Limb (tissue), 2 donors: ENCODE measurements around the gene PHLDA2.
A peak's percentile ranks its signal among the peaks of the same experiment; 100 is the strongest.
"Not testable (repeated sequence)": the region's sequence is repeated elsewhere in the genome, so short reads cannot be mapped to it uniquely, and the experiment has no call there.

Experiments
- DNase-seq, 2 donors: peaks; one replicate each; pipeline ENCODE4 v3.0.0-alpha.2; 2016; ENCODE audit errors: extremely low spot score in 2 of 2

The PHLDA2 gene

GRCh38 chr11:2914455-2915195 is 14.6 kb downstream of the PHLDA2 start:
- DNase-seq = no peak

DNA sequence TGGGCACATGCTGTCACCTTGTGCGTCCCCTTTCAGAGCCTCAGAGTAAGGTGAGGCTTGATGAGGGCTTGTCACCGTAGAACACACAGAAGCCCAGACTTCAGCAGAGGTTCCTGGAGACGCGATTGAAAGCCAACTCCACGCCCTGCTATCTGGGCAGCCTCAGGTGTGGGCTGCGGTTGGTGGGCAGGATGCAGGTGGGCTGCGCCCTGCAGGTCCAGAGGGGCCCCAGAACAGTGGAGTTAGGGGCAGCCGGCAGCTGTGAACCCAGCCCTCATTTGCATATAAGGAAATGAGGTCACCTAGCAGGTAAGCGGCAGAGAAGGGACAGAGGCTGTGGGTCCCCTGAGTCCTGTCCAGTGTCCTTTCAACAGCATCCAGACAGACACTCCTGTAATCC is 15.4 kb downstream of the PHLDA2 start:
- DNase-seq = no peak

- no peak for DNase-seq
Observed at GRCh38 chr11:2913019-2913431, 16.2 kb downstream of the PHLDA2 start.

DNA sequence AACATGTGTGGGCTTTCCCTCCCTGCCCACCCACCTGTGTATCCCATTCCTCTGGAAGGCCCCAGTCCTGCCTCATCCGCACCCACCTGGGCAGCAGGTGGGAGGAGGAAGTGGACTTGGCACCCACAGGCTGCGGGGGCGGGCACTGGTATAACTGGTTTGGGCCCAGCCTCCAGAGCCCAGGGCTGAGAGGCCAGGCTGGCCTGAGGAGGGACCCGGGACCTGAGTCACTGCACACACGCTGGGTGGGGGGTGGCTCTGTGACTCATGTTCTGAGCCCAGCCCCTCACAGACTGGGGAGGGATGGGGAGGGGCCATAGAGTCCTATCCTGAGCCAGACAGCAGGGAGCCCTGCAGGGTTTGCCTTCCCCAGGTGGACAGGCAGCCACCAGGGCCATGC is 16.7 kb downstream of the PHLDA2 start:
- DNase-seq = no peak

DNA sequence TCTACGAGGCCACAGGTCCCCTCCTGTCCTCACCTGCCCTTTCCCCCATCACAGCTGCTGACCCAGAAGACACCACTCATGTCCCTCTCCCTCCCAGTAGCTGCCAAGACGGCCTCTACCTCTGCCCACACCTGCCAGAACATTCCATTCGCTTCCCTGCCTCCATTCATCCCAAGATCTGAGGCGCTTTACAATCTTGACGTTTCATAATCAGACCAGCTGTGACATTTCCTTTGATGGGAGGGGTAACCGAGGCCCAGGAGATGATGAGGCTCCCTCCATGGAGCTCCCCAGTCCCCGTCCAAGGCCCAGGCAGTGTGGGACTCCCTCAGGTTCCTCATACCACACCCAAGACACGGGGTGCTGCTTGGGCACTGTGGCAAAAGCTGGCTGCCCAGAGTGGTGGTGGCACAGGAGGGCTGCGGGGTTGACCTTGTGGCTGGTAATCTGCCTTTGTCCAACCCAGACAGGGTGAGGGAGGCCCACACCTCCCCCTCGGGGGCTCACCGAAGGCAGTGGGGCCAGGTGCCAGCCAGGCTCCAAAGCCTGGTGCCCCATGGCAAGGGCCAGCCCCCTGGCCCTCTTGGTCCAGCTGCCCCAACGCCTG is 17.3 kb downstream of the PHLDA2 start:
- no peak for DNase-seq

GRCh38 chr11:2911088-2911784 is 18.0 kb downstream of the PHLDA2 start:
- DNase-seq = no peak

DNA sequence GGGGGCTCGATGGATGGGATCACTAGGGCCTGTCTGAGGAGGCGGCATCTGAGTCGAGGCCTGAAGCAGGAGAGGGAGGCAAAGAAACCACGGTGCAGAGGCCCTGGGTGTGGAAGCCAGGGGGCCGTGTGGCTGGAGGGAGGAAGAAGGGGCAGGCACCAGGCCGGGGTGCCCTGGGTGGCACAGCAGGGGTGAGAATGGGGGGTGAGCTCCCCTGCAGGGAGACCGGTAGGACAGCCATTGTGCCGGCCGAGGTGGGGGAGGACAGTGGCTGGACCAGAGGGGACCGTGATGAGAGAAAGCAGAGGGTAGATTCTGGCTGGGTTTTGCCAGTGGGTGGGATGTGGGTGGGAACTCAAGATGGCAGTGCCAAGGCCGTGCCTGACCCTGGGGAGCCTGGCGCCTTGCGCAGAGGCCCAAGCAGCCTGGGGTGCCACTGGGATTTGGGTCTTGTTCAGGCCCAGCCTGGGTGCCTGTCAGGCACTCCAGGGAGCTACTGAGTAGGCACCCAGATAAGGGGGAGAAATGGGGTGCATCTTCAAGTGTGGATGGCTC is 18.7 kb downstream of the PHLDA2 start:
- no peak for DNase-seq

DNA sequence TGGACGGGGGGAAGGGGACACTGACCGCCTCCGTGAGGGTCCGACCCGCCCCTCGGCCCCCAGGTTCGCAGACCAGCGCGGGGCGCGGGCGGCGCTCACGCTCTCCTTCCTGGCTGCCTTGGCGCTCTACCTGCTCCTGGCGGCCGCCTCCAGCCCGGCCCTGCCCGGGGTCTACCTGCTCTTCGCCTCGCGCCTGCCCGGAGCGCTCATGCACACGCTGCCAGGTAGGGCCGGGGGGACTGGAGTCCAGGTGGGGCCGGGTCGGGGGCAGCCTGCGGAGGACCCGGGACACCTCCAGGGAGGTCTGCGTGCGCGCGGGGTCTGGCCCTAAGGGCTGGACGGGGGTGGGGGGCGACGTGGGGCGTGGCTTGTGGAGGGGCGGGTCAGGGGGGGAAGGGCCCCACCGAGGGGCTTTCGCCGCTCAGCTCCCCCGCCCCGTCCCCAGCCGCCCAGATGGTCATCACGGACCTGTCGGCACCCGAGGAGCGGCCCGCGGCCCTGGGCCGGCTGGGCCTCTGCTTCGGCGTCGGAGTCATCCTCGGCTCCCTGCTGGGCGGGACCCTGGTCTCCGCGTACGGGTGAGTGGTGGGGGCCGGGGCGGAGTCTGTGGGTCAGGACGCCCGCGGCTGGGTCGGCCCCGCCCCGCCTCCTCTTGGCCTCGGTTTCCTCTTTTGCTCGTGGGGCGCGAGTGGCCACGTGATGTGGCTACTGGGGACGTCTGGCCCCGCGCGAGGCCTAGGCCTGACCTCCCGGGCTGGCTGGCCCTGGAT is 19.9 kb downstream of the PHLDA2 start:
- no peak for DNase-seq

DNA sequence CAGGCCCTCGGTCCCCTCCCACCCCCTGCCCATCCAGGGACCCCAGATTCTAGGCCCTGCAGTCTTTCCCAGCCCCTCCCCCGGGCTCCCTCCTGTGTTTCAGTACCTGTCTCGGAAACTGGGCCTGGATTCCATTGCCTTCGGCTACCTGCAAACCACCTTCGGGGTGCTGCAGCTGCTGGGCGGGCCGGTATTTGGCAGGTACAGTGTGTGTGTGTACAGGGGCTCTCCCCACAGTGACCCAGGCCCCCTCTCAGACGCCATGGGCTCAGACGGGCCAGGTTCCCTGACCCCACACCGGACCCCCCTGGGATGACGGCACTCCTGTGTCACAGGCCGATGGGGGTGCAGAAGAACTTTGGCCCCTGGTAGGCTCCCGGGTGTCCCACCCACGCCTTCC is 21.1 kb downstream of the PHLDA2 start:
- no peak for DNase-seq

DNA sequence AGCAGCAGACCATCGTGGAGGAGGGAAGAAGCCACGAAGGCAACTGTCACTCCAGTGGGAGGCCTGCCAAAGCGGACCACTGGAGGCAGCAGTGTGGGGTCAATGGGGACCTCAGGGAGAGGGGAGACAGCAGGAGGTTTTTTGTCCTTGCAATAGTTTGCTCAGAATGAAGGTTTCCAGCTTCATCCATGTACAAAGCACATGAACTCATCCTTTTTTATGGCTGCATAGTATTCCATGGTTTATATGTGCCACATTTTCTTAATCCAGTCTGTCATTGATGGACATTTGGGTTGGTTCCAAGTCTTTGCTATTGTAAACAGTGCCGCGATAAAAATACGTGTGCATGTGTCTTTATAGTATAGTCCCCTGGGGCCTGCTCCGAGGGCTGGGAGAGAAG is 23.9 kb downstream of the PHLDA2 start:
- DNase-seq = not testable (repeated sequence)

DNA sequence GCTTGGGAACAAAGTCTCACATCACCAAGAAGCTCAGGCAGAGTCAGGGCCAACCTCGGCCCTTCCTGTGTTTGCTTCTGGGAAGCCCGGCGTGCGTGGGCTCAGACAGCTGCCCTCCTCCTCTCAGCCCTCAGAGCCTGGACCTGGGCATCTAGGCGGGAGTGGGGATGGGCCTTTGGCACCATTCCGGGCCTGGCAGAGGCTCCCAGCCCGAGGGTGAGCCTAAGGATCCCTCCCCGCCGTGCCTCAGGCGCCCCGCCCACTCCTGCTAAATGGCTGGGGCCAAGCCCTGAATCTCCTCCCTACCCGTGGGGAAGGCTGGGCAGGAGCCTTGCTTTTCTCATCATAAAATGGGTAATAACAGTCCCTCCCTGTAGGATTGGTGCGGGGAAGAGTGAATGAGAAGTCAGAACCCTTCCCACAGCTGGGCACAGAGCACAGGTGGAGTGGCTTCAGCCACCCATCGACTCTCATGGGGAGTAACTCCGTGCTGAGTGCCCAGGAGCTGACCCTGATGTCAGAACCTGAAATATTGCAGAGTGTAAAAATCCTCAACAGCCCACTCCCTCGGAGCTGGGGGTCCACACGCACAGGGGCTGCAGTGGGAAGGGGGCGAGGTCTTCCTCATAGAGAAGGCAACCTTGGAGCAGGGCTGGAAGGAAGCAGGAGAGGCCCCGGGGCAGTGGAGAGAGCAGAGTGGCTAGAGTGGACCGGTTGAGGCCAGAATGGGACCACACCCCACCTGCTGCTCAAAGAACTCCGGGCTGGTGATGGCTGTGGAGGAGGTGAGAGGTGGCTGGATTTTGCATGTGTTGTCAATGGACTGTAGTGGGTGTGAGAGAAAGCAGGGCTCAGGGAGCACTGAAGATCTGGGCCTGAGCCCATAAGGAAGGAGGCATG is 24.8 kb downstream of the PHLDA2 start:
- DNase-seq = no peak

DNA sequence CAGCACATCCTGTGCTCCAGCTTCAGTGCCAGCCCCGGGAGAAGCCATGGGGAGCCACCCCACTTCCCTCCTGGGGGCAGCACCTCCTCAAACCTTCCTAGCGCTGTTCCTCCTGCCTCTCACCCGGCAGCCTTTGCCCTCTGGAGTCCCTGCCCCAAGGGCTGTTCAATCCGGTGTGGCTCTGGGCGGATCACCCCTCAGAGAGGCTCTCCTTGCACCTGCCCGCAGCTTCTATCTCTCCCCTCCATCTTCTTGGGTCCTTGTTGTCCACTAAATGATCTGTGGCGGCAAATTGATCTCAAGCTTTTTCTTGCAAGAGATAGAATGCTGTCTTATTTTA is 25.6 kb downstream of the PHLDA2 start:
- no peak for DNase-seq

GRCh38 chr11:2902784-2903671 is 26.2 kb downstream of the PHLDA2 start:
- no peak for DNase-seq

DNA sequence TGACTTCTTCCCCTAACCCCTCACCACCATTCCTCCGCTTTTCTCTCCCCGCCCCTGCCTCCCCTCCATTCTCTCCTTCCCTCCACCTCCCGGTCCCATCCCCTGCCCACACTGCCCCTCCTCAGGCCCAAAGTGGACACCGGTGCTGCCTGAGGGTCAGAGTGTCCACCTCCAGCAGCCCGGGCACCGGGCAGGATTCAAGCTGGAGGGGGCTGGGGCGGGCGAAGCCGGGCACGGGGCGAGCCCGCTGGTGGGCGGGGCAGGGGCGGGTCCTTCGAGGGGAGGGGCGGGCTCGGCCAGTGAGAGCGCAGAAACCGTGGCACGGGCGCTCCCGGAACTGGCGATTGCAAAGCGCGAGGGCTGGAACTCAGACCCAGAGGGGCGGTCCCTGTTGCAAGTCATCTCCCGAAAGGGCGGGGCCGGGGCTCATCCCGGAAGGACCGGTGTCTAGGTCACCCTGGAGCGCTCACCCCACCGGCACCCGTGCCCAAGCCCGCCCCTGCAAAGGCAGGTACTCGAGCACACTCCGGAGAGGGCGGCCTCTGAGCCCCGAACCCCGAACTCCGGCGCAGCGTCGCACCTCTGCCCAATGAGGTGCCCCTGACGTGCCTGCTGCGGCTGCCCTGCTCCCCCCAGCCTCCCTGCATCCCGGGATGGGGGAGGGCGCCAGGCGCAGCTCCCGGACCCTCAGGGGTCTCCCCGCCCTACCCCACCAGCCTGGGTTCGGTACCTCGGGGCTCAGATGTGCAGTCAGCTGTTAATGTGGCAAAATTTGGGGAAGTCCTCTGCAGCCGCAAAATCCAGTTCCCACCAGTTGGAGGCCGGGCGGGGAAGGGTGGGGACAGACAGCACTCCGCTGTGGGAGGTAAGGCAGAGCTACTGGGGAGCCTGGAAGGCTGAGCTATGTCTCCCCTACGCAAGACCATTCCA is 27.1 kb downstream of the PHLDA2 start:
- peak; percentile 74 to 83 for DNase-seq

DNA sequence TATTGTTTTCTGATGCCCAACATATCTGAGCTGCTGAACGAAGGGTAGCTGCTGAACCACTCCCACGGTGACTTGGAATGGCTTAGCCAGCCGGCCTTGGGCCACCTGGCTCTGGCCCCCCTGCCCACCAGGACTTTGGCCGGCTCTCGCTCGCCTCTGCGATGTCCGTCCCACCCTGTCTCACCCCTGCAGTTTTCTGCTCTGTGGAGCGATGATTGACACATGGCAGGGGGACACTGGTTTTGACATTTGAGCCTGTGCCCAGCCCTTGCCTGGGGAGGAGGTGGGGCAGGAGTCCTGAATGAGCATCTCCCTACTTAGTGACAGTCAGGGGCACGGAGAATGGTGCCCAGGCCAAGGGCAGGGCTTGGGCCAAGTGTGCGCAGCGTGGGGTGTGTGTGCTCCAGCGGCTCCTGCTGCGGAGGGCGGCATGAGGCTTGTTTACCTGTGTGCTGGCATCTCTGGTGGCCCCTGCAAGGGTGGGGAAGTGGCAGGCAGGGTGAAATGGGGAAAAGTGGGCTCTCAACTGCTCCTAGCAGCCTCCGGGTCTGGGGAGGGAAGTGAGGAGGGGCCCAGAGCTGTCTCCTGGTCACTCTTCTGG is 27.9 kb downstream of the PHLDA2 start:
- DNase-seq = no peak

GRCh38 chr11:2899080-2899783 is 30.0 kb downstream of the PHLDA2 start:
- no peak for DNase-seq

GRCh38 chr11:2898366-2899079 is 30.7 kb downstream of the PHLDA2 start:
- DNase-seq = no peak
